ENCODE data around the gene MID1.

MID1 gene

GRCh38 chrX:10634392-10635161 is 14.2 kb upstream of the MID1 start (continued):
- TF ChIP-seq ZNF692 (tag by site-specific recombination; IDR thresholded peaks at IDR 0.05) (no peak; the same call in 1 of the 2 replicates), ZNF513 (tag by site-specific recombination; IDR thresholded peaks at IDR 0.05) (no peak), ZNF214 (tag by site-specific recombination; IDR thresholded peaks at IDR 0.05; ENCODE audit: borderline replicate concordance) (no peak), EGR2 (tag by site-specific recombination; IDR thresholded peaks at IDR 0.05; ENCODE audit: low read depth) (no peak), ATF2 (tag by site-specific recombination; IDR thresholded peaks at IDR 0.05; ENCODE audit: low read depth) (no peak), ZNF155 (tag by site-specific recombination; IDR thresholded peaks at IDR 0.05) (no peak), PRDM10 (tag by site-specific recombination; IDR thresholded peaks at IDR 0.05) (peak; percentile 14; the same call in 1 of the 2 replicates), AEBP2 (tag by site-specific recombination; IDR thresholded peaks at IDR 0.05; ENCODE audit: borderline replicate concordance) (no peak), ZNF776 (tag by site-specific recombination; IDR thresholded peaks at IDR 0.05; ENCODE audit: borderline replicate concordance) (no peak), ZNF394 (tag by site-specific recombination; IDR thresholded peaks at IDR 0.05; ENCODE audit: borderline replicate concordance) (peak; percentile 26; the same call in 1 of the 2 replicates), KLF10 (tag by site-specific recombination; IDR thresholded peaks at IDR 0.05) (no peak), ZBTB10 (tag by site-specific recombination; IDR thresholded peaks at IDR 0.05) (no peak), PRDM2 (tag by site-specific recombination; IDR thresholded peaks at IDR 0.05; ENCODE audit: borderline replicate concordance) (no peak), ZNF211 (tag by site-specific recombination; IDR thresholded peaks at IDR 0.05; ENCODE audit: low read depth) (no peak), ZNF677 (tag by site-specific recombination; IDR thresholded peaks at IDR 0.05) (no peak), ZNF654 (tag by site-specific recombination; IDR thresholded peaks at IDR 0.05; ENCODE audit: low read depth) (no peak), ZNF596 (tag by site-specific recombination; IDR thresholded peaks at IDR 0.05) (no peak), ZNF266 (tag by site-specific recombination; IDR thresholded peaks at IDR 0.05; ENCODE audit: low read depth) (no peak), ZNF791 (tag by site-specific recombination; IDR thresholded peaks at IDR 0.05) (no peak)
